NK-92 (cell line): Measurements from ENCODE around the gene FICD.

Source experiments
- DNase-seq: peaks from one replicate; lab custom pipeline; 2025; ENCODE audit not compliant: unreplicated experiment; lab: John Stamatoyannopoulos, UW

FICD gene

DNA sequence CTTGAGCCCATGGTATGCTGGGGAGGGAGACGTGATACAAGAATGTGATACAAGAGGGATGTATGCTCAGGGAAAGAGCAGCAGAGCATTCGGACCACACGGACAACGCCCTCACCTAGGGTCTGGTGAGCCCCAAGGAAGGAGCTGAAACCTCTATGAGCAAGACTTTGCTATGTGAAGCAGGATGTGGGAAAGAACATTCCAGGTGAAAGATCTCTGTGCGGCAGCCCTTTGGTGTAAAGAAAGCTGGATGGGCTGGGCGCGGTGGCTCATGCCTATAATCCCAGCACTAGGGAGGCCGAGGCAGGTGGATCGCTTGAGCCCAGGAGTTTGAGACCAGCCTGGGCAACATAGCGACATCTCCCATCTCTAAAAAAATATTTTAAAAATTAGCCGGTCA is 16.9 kb upstream of the FICD start:
- no peak for DNase-seq

DNA sequence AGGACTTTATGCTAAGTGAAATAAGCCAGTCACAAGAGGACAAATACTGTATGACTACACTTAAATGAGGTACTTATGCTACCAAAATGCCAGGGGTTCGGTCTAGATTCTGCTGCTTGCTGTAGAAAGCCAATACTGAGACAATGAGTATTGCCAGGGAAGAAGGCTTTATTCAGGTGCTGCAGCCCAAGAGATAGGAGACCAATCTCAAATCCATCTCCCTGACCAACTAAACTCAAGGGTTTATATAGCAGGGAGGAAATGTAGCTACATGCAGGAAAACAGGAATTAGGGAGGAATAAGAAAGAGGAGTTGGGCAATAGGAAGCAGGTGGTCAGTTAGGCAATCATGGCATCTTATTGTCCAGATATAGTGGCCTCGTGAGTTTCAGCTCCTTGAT is 12.2 kb upstream of the FICD start:
- no peak for DNase-seq

DNA sequence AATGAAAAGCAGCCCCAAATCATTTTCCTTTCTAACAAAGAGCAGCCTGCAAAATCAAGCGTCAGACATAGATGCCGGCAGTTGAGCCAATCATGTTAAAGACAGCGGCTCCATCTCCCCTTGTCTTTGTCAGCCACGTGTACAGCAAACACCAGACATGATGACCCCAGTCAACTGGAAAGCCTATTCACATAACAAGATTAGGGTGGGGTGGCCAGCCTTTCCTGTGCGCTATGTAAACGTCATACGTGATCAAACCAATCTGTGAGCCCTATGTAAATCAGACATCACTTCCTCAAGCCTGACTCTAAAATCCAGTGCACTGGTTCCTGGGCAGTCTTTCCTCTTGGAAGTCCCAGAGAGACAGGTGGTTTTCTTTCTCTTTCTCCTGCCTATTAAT is 9.9 kb upstream of the FICD start:
- DNase-seq = no peak

DNA sequence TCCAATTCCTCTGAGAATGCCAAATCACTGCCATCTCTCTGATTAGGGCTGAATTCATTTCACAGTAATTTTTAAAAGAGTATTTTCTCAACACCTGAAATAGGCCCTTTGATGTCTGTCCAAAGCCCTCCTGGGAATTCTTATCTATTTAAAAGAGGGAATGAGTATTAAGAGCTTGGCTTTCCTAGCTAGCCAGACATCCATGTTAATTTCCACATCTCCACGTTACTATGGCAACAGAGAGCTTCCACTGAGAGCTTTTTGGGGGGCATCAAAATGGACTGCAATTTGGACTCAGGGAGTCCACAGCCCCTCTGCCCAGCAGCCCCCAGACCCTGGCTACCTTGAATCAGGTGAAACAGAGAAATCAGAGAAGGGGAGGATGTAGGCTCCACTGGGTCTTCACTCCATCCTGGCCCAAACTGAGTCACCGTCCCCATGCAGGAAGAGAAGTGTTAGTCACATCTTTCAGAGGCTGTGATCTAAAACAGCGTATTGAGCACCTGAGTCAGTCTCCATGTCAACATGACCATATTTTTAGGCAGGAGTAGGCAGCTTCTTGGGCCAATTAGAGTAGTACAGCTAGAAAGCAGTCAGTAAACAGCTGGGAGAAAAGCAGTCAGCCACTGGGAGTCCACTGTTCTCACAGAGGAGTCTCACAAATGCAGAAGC is 7.0 kb upstream of the FICD start:
- DNase-seq = no peak

DNA sequence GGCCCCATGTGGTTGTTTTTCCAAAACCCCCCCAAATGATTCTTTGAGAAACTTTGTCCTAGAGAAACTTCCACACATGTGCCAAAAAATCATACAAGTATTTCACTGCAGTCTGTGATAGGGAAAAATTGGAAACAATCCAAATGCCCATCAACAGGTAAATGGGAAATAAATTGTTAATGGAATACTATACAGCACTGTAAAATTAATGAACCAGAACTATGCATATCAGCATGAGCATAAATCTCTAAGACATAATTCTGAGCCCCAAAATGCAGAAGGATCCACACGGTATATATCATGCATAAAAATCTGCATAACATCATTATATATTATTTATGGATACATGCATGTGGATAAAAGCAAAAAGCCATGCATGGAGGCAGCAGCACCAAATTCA is 5.3 kb upstream of the FICD start:
- DNase-seq = no peak

DNA sequence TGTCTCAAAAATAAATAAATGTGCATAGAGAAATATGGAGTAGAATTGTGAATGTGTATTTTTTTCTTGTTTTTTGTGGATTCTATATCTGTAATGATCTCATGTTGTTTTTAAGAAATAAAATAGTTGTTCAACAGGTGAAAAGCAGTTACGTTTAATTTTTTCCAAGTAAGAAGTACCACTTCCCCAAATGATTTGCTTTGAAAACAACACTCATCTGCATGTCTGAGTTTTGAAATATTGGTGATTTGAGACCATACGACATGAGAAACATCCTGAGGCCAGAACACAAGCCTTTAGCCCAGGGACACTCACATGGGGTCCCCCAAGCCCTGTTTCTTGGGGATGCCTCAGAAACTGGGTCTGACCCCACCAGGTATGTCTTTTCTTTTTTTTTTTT is 4.2 kb upstream of the FICD start:
- DNase-seq = no peak

DNA sequence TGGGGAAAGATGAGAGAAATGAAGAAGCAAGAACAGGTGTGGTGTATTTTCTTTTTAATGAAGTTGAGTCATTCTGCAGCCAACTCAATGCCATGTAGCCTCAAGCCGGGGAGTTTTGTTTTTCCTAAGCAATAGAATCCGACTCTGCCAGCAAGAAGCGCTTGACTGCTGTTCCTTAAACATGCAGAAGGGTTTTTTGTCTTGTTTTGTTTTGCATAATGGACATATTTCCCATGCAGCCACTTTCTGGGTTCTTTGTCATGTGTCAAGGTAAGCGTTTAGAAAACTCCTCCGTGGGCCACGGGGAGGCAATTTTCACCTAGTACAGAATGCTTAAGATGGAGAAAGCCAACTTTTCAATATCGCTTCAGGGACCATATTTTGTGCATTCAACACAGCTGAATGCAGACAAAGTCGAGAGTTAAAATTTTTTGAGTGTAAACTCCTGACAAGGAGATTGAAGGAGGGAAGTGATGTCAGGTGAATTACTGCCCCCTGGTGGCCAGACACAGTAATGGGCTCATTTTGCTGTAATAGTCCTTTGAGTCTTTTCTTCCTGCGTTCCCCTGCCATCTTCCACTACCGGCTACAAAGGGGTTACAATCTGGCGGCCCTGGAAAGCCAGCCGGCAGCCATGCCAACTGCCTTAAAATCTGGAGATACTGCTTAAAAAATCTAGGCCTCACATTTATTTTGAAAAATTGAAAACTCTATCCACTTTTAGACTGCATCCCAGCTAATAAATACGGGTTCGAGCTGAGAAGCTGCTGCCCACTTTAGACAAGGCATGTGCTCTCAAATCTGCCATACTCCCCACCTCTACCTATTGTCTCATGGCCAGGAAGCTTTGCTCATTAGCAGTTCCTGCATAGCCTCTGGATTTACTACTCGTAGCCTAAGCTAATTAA is 3.2 kb upstream of the FICD start:
- no peak for DNase-seq

DNA sequence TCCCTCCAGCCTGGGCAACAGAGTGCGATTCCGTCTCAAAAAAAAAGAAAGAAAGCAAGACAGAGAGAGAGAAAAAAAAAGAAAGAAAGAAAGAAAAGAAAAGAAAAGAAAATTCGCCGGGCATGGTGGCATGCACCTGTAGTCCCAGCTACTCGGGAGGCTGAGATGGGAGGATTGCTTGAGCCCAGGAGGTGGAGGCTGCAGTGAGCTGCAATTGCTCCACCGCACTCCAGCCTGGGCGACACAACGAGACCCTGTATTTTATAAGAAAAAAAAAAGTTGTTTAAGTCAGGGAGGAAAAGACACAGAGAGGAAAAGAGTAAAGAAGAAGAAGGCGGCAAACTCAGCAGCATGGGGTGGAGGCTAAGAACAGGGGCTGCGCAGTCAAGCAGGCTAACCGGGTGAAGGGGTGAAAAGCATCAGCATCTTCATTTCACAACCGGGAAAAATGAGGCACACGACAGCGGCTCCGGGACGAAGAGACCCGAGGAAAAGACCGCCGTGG is 557 bp upstream of the FICD start:
- no peak for DNase-seq

DNA sequence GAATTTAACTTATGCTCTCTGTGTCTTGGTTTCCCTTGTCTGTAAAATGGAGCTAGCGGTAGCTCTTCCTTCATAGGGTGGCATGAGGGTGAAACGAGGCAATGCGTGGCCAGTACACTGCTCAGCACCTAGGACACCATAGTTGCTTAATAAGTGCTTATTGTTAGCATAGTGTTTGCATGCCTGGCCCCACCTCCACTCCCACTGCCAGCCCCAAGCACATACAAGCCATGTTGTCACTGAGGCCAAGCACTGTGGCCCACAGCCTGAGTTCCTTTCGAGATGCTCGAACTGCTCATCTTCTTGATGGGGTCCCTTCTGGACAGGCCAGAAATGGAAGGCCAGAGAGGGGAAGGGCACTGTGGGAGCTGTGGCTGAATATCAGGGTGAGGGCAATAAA is 839 bp downstream of the FICD start:
- no peak for DNase-seq

DNA sequence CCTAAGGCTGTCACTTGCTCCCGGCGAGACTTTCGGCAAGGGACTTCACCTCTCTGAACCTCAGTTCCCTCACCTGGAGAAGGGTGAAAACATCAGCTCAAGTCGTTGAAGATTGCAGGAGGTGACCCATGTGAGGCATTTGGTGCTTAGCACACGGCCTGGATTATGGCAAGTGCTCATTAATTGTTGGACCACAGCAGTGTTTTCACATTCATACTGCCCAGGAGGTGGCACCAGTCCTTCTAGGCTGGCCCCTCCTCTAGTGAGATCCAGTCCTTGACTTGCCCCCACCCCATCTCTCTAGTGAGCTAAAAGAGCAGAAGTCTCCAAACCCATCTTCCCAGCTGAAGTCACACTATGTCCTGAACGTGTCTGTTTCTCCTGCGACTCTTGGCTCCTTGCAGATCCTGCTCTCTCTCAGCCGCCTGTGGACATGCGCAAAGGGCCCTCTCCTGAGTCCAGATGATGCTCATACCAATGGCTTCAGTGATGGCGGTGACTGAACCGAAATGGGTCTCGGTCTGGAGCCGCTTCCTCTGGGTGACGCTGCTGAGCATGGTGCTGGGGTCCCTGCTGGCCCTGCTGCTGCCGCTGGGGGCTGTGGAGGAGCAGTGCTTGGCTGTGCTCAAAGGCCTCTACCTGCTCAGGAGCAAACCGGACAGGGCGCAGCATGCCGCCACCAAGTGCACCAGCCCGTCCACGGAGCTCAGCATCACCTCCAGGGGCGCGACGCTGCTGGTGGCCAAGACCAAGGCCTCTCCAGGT is 1.6 kb downstream of the FICD start:
- no peak for DNase-seq

DNA sequence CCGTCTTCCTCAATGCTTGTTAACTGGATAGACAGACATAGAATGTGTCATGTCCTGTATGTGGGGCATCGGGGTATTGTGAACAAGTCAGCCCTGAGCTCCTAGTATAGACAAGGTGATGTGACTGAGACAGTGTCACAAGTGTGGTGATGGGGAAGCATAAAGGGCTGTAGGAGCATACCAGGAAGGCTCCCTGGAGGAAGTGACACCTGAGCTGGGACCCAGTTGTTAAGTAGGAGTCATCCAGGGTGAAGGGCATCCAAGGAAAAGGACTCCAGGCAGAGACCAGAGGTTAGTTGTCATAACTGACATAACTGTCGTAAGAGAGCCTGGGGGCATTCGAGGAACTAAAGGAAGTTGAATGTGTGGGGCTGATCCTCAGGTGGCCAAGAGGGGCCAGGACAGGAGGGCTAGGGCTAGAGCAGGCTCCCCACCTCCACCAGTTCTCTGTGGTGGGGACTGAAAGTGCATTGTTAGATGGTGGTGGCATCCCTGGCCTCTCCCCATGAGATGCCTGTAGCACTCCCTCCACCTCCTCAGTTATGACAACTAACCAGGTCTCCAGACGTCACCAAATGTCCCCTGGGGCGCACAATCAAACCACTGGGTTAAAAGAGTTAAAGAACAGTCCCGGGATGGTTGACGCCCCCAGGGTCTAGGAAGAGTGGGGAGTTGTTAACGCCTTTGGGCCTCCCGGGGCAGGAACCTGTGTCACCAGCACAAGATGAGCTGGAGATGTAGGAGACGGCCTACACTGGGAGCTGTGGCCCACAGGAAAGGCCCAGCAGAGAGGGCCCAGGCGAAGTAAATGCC is 2.4 kb downstream of the FICD start:
- DNase-seq = no peak

DNA sequence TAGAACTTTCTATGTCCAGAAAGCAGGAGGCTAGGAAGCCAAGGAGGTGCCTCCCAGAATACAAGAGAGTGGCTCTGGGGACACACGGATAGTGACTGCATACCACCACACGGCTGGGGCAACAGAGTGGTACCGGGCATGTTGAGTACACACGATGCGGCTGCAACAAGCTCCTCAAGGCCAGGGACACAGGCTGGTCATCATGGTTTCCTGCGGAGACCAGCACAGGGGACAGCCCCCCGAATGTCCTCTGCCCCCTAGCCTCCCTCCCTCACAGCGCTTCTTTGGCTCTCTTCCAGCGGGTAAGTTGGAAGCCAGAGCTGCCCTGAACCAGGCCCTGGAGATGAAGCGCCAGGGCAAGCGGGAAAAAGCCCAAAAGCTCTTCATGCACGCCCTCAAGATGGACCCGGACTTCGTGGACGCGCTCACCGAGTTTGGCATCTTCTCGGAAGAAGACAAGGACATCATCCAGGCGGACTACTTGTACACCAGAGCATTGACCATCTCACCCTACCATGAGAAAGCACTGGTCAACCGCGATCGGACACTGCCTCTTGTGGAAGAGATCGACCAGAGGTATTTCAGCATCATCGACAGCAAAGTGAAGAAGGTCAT is 3.1 kb downstream of the FICD start:
- DNase-seq = no peak

DNA sequence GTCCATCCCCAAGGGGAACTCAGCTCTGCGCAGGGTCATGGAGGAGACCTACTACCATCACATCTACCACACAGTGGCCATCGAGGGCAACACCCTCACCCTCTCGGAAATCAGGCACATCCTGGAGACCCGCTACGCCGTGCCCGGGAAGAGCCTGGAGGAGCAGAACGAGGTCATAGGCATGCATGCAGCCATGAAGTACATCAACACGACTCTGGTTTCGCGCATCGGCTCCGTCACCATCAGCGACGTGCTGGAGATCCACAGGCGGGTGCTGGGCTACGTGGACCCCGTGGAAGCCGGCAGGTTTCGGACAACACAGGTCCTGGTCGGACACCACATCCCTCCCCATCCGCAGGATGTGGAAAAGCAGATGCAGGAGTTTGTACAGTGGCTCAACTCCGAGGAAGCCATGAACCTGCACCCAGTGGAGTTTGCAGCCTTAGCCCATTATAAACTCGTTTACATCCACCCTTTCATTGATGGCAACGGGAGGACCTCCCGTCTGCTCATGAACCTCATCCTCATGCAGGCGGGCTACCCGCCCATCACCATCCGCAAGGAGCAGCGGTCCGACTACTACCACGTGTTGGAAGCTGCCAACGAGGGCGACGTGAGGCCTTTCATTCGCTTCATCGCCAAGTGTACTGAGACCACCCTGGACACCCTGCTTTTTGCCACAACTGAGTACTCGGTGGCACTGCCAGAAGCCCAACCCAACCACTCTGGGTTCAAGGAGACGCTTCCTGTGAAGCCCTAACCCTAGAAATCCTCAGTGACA is 3.8 kb downstream of the FICD start:
- no peak for DNase-seq

DNA sequence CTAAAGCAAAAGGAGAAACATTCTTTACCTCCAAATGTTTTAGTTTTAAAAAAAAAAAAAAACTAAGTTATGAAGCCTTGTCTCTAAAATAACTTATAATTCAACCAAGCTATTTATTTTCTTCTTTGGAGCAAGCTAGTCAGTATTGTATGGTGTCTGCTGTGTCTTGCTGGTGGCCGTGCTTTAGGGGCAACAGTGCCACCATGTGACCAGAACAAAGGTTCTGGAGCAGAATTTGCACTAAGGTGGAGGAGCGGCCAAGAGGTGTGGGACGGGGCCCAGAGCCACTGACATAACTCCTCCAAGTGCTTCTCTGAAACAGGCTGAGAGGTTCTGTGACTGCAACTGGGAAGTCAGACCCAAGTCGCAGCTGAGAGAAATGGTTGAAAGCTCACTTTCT is 4.5 kb downstream of the FICD start:
- no peak for DNase-seq

DNA sequence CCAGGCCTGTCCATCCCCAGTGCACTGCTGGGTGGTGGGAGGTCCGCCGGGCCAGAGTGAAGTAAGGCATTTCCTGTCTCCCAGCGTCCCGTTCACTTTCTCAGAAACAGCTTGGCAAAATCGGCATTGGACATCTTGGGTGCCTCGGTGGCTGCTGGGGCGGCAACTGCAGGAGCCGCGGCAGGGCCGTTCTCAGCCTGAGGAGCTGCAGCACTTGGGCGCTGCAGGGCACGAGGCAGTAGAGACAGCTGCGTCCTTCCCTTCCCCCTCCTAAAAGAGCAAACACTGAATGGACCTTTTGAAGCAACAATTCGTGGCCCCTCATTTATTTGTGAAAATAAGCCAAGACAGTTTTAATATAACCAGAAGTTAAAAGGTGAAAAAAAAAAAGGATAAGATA is 8.3 kb downstream of the FICD start:
- DNase-seq = no peak

DNA sequence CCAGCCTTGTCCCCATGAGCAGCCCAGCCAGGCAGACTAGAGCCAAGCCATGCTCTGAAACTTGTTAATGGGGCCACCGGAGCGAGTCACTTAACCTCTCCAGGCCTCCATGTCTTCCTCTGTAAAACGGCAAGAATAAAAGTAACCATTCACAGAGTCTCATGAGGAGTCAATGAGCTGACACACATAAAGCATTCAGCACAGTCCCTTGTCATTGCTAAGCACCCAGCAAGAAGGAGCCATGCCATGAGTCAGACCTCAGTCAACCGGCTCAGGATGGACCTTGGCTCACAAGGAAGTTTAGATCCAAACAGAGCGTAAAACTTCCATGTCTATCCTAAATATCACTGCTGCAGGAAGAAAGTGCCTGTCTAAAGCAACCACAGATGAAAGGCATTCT is 10.6 kb downstream of the FICD start:
- DNase-seq = no peak

DNA sequence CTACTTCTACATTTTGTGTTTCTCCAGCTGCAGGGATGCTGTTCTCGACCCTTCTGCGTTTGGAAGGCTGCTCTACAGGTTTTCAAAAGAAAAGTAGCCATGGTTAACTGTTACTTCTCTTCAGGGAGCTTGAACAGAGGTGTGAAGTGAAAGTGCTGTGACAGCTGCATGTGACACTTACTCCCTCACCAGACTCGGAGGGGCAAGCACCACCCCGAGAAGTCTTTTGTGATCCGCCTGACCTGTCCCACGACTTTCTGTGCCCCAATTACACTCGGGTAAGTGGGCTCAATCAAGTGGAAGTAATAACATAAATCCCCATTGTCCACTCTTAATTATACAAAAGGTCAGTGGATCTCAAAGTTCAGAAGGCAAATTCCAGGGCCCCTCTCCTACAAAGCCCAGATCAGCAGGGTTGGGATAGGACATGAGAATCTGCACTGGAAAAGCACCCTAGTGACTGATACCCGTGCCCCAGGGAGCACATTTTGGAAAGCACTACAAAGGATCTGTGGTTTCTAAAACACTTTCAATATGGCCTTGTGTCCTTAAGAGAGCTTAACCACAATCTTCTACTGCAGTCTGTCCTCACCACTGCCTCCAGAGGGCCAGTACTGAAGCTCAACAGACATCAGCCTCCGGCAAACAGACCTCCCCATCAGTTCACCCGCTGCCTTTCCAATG is 11.5 kb downstream of the FICD start:
- no peak for DNase-seq

DNA sequence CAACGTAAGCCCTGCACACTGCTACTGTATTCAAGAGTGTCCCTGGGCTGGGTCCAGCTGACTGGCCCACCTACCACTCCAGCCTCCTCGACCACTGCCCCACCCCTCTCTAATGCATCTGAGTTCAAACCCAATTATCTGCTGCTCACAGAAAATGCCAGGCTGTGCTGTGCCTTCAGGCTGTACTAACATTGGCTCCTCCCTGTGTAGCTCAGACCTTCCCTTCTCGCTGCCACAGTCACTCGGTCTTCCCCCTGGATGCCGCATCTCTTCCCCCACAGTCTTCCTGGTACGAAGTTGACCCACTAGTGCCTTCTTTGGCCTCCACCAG is 12.1 kb downstream of the FICD start:
- no peak for DNase-seq

DNA sequence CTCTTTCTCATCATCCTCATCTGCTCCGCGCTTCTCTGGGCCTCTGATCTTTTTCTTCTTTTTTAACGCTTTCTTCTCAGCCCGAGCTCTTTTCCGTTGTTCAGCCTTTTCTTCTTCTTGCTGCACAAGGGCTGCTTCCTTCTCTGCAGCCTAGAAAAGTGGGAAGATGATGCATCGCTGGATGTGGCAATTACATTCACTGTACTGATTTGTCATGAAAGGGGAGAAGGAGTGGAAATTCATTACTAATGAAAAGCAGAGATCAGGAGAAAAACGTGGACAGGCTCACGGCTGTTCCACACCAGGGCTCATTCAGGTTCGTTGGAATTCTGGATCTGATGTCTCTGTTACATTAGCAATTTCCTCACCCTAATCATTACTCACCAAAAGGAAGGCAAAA is 15.1 kb downstream of the FICD start:
- DNase-seq = no peak
